Measurements from ENCODE around the gene ADAMTS6.

Gene ADAMTS6

DNA sequence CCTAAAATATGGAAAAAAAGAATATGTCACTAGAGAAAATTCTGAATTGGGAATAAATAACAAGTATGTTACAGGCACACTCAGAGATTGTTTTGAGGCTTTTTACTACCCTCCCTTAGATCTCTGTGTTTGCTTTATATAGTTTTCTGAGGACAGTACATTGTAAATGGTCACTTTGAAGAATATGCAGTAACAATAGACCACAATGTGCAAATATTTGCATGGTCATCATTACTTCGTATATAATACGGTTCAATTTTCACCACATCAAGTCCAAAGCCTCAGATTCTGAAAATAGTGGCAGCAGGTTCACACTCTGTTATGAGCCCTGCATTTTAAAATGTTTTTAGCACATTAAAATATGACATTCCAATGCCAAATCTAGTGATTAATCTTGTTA is 238.6 kb downstream of the ADAMTS6 start:
- Histone ChIP-seq H3K27ac (no peak overlapping the region), H3K27me3 (ENCODE audit: insufficient read depth, low read depth, severe bottlenecking) (no peaks in the 10 kb centered on the region), H3K9me3 (ENCODE audit: severe bottlenecking) (no peaks in the 10 kb centered on the region), H3K4me3 (ENCODE audit: low read depth, low read length) (no peak overlapping the region), H3K36me3 (no peaks in the 10 kb centered on the region)
- no peak for DNase-seq
- TF ChIP-seq, protein P1, sequence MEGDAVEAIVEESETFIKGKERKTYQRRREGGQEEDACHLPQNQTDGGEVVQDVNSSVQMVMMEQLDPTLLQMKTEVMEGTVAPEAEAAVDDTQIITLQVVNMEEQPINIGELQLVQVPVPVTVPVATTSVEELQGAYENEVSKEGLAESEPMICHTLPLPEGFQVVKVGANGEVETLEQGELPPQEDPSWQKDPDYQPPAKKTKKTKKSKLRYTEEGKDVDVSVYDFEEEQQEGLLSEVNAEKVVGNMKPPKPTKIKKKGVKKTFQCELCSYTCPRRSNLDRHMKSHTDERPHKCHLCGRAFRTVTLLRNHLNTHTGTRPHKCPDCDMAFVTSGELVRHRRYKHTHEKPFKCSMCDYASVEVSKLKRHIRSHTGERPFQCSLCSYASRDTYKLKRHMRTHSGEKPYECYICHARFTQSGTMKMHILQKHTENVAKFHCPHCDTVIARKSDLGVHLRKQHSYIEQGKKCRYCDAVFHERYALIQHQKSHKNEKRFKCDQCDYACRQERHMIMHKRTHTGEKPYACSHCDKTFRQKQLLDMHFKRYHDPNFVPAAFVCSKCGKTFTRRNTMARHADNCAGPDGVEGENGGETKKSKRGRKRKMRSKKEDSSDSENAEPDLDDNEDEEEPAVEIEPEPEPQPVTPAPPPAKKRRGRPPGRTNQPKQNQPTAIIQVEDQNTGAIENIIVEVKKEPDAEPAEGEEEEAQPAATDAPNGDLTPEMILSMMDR (IDR thresholded peaks at IDR 0.05; ENCODE audit: low read depth, low read length), result no peak

DNA sequence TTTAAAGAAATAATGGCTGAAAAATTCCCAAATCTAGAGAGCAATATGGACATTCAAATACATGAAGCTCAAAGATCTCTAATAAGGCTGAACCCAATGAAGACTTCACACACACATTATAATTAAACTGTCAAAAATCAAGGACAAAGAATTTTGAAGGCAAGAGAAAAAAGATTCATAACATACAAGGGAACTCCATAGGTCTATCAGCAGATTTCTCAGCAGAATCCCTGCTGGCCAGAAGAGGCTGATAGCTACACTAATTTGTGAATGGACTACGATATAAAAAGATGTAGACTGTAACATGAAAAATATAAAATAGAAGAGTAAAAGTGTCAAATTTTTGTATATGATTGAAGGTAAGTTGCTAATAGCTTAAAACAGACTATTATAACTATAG is 251.9 kb downstream of the ADAMTS6 start:
- H3K9me3 ChIP-seq (ENCODE audit: severe bottlenecking), result peaks cover 2% of the 10 kb centered on the region
- TF ChIP-seq, protein P1 (IDR thresholded peaks at IDR 0.05; ENCODE audit: low read depth, low read length), result no peak
- no peaks in the 10 kb centered on the region for H3K27me3 ChIP-seq (ENCODE audit: insufficient read depth, low read depth, severe bottlenecking)
- H3K36me3 ChIP-seq, result no peaks in the 10 kb centered on the region
- DNase-seq, result no peak
- H3K4me3 ChIP-seq (ENCODE audit: low read depth, low read length), result no peak overlapping the region
- H3K27ac ChIP-seq, result no peak overlapping the region

DNA sequence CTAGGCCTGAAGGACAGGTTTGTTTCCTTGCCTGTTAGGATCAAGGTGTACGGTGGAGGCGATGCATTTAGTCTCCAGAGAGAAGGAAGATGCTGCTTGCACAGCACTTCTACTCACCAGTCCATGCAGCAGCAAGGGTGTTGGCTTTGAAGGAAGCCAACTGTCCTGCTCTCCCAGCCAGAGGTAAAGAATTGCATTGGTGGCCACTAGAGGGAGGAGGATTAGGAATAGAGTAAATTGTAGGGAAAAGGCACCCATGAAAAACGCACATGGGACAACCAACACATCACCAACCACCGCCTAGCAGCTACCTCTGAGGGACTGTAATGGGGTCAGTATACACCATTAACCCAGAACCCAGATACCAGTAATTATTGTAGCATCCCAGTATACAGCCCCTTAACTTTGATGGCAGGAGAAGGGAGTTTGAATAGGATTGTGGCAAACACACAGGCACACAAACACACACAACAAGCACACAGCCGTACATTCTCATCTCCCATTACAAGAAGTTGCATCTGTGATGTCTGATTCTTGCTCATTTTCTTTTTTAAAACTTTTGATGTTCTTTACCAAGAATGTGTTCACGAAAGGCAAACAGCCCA is 267.7 kb downstream of the ADAMTS6 start:
- TF ChIP-seq, protein P1 (IDR thresholded peaks at IDR 0.05; ENCODE audit: low read depth, low read length), result peak; percentile 52
- Histone ChIP-seq H3K36me3 (no peaks in the 10 kb centered on the region), H3K9me3 (ENCODE audit: severe bottlenecking) (no peaks in the 10 kb centered on the region), H3K27ac (no peak overlapping the region), H3K4me3 (ENCODE audit: low read depth, low read length) (no peak overlapping the region), H3K27me3 (ENCODE audit: insufficient read depth, low read depth, severe bottlenecking) (no peaks in the 10 kb centered on the region)
- DNase-seq, result peak; percentile 30

DNA sequence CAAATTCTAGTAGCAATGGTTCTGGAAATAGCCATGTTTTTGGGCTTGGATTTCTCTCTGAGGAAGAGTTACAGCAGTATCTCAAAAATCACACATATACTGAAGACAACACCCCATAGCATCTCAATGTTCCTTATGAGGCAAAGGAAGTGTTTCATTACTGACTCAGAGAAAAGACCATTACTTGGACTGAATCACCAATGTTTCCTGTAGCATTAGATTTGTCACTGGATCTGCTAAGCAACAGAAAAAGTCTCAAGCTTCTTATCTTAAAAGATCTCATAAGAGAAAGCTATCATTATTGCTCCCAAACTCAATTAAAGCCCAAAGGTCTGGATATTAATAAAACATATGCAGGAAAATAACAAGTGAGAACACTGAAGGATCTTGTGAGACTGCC is 272.4 kb downstream of the ADAMTS6 start:
- H3K36me3 ChIP-seq, result no peaks in the 10 kb centered on the region
- TF ChIP-seq, protein P1 (IDR thresholded peaks at IDR 0.05; ENCODE audit: low read depth, low read length), result no peak
- no peaks in the 10 kb centered on the region for H3K27me3 ChIP-seq (ENCODE audit: insufficient read depth, low read depth, severe bottlenecking)
- no peak overlapping the region for H3K4me3 ChIP-seq (ENCODE audit: low read depth, low read length)
- H3K27ac ChIP-seq, result no peak overlapping the region
- H3K9me3 ChIP-seq (ENCODE audit: severe bottlenecking), result no peaks in the 10 kb centered on the region
- DNase-seq, result no peak

DNA sequence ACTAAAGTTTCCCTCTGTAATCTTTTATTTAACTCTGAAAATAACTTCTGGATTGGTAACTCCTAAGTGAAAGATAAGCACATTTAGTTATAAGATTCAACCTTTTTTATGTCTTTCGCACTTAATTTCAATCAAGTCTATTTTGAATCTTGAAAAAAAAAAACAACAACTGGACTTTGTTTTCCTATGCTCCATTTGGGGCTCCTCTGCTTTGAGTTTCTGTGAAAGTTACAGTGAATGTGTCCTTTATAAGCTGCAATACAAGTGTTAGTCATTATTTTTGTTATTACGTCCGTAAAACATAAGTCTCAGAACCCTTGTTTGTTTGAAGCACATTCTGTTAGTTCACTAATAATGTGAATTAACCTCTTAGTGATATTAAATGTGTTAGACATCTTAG is 276.8 kb downstream of the ADAMTS6 start:
- no peaks in the 10 kb centered on the region for H3K27me3 ChIP-seq (ENCODE audit: insufficient read depth, low read depth, severe bottlenecking)
- no peaks in the 10 kb centered on the region for H3K9me3 ChIP-seq (ENCODE audit: severe bottlenecking)
- H3K4me3 ChIP-seq (ENCODE audit: low read depth, low read length), result no peak overlapping the region
- TF ChIP-seq, protein P1 (IDR thresholded peaks at IDR 0.05; ENCODE audit: low read depth, low read length), result no peak
- no peak overlapping the region for H3K27ac ChIP-seq
- no peak for DNase-seq
- H3K36me3 ChIP-seq, result no peaks in the 10 kb centered on the region

DNA sequence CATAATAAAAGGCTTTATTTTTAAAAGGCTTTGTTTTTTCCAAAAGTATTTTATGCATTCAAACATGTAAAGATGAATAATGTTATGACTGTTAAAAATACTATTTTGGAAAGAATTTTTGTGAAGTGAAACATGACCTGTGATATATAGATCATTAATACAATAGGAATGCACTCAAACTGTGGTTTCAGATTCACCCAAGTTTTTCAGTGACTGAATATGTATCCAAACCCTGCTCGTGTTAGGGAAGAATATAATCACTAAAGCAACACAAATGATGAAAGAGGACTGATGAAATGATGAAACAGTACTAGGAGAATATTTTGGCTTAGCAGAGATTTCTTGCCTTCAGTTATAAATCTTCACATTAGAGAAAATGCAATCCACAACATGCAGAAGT is 278.0 kb downstream of the ADAMTS6 start:
- Histone ChIP-seq H3K36me3 (no peaks in the 10 kb centered on the region), H3K27ac (no peak overlapping the region), H3K4me3 (ENCODE audit: low read depth, low read length) (no peak overlapping the region), H3K9me3 (ENCODE audit: severe bottlenecking) (no peaks in the 10 kb centered on the region), H3K27me3 (ENCODE audit: insufficient read depth, low read depth, severe bottlenecking) (no peaks in the 10 kb centered on the region)
- TF ChIP-seq, protein P1 (IDR thresholded peaks at IDR 0.05; ENCODE audit: low read depth, low read length), result no peak
- no peak for DNase-seq
